ENCODE results near the gene INPP5D.
"Not testable (repeated sequence)": the region's sequence is repeated elsewhere in the genome, so short reads cannot be mapped to it uniquely, and the experiment has no call there.

The INPP5D gene

GRCh38 chr2:233059797-233060500, at the start of gene INPP5D:
Gene INPP5D (plus strand): TSS chr2:233060342. CDS start chr2:233060479, 137 bp downstream.
- DNase-seq = no peak

DNA sequence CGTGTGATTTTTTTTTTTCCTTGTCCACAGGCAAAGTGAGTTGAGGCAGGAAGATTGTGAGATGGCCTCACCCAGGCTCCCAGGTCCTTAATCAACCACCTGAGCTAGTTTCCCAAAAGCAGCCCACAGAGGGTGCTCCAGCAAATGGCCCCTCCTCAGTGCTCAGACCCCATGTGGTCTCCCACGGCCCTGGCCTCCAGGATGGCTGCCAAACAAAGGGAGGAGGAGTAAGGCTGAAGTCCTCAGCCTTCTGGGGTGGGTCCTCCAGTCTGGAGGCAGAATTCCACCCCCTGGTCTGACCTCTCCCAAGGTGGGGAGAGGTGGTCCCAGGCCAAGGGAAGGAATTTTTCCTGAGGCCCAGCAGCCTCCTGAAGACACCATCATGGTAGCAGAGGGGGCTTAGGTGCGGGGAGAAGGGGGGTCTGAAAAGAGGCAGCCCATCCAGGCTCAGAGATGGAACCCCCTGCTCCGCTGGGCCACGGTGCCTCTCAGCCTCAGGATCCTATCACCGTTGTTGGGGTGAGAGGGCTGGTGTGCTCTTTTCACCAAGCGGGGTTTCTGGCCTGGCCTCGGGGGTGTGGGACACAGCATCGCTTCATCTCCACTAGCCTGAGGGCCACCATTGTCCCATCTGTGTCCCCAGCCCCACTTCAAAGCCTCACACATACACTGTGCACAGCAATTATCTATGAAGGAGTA, 49.4 kb upstream of the INPP5D start:
- DNase-seq = no peak

- DNase-seq = no peak
These were observed 48.9 kb upstream of the INPP5D start for GRCh38 chr2:233011268-233011650.

GRCh38 chr2:233011702-233012131, 48.4 kb upstream of the INPP5D start:
- no peak for DNase-seq

GRCh38 chr2:233012301-233012971, 47.7 kb upstream of the INPP5D start:
- DNase-seq = no peak

- DNase-seq = no peak
These were observed 47.1 kb upstream of the INPP5D start, which contains the start of gene NGEF for GRCh38 chr2:233013027-233013461. Gene NGEF (minus strand): TSS chr2:233013256. CDS start chr2:232974890, 38,366 bp downstream.

GRCh38 chr2:233013650-233014049, 46.5 kb upstream of the INPP5D start:
- no peak for DNase-seq

DNA sequence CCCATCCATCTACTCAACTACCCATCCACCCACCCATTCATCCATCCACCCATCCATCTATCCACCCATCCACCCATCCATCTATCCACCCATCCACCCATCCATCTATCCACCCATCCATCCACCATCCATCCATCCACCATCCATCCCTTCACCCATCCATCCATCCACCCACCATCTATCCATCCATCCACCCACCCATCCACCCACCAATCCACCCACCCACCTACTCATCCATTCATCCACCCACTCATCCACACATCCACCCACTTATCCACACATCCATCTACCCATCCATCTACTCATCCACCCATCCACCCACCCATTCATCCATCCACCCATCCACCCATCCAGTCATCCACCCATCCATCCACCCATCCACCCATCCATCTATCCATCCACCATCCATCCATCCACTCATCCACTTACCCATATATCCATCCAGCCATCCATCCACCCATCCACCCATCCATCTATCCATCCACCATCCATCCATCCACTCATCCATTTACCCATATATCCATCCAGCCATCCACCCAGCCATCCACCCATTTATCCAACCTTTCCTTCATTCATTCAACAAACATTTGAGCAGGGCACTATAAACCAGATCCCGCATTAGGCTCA, 45.0 kb upstream of the INPP5D start:
- DNase-seq = no peak

DNA sequence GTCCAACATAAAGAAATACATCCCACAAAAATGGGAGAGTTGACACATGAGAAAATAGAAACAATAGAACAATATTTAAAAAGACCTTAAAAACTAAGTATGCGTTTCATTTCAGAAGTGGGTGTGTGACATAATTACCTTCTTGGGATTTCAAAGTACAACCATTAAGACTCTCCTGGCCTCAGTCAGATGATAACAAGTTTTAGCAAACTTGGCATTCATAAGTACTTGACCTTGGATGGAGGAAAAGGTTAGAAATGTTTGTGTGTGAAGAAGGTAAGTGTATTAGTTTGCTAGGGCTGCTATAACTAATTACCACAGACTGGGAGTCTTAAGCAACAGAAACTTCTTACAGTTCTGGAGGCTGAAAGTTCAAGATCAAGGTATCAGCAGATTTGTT, 42.2 kb upstream of the INPP5D start:
- no peak for DNase-seq

- DNase-seq = not testable (repeated sequence)
These were observed 40.5 kb upstream of the INPP5D start for GRCh38 chr2:233019610-233020009.

- no peak for DNase-seq
These were observed 39.7 kb upstream of the INPP5D start for GRCh38 chr2:233020454-233020853.

DNA sequence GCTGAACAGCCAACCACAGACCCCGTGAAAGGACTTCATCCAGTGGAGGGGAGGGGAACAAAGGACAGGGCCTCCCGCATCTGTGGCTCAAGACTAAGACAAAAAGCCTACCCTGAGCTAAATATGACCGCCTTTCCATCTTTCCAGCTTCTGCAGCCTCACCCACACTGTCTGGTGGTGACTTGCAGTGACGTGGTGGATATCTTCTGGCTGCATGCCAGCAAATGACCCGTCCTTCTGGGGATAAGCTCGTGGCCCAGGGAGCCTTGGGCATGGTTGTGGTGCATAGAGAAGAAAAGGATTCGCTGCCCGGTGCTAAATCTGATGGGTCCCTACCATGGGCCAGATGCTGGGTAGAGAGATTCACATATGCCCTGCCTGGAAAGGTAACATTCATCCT, 38.4 kb upstream of the INPP5D start:
- DNase-seq = no peak

GRCh38 chr2:233022561-233022960, 37.6 kb upstream of the INPP5D start:
- no peak for DNase-seq

DNA sequence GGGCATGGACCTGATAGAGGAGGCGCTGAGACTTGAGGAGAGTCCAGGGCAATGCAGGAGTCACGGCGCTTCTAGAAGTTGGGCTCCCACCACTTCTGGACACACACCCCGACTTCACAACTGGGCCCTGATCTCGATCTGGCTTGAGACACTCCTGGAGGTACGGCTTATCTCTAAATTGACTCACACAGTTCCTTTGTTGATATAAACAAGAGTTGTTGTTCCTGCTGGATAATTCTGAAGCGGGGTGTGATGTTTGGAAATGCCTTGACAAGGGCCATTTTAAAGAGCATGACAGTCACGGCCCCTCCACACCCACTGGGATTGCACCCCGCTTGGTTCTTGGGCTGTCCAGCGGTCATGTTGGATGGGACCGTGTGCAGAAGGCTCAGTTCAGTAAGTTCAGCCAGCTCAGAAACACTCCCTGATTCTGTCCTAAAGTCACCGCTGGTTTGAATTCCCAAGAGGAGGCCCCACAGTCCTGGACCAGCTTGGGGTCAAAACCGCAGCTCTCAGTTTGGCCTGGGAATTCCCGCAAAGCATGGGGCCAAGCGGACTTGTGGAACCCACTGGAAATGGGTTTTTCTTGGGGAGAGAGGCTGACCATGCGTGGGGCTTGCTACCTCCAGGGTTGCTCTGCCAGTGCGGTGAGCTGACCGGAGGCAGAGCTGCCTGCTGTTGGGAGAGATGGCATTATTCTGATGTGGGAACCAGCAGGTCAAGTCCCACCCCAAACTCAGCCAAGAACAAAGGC, 37.0 kb upstream of the INPP5D start:
- no peak for DNase-seq

GRCh38 chr2:233023761-233024410, 36.3 kb upstream of the INPP5D start:
- DNase-seq = no peak

- DNase-seq = no peak
These were observed 34.4 kb upstream of the INPP5D start for GRCh38 chr2:233025706-233026105.

DNA sequence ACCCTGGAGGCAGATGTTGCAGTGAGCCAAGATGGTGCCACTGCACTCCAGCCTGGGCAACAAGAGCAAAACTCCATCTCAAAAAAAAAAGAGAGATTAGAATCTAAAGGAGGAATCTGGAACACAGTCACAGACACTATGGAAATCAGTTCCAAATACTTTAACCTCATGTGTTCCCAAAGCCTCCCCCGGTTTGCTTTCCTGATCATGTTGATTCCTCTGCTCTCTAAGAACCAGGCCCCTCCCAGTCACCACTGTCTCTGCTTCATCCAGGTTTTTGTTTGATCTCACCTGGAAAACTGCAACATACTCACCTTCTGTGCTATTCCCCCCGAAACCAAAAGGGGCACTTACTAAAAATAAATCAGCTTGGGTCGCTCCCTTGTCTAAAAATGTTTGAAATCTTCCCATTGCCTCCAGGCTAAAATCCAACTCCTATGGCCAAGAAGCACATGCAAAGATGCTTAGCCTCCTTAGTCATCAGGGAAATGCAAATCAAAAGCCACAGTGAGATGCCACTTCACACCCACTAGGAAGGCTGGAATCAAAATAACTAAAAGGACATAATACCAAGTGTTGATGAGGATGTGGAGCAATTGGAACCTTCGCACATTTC, 33.8 kb upstream of the INPP5D start:
- DNase-seq = no peak

DNA sequence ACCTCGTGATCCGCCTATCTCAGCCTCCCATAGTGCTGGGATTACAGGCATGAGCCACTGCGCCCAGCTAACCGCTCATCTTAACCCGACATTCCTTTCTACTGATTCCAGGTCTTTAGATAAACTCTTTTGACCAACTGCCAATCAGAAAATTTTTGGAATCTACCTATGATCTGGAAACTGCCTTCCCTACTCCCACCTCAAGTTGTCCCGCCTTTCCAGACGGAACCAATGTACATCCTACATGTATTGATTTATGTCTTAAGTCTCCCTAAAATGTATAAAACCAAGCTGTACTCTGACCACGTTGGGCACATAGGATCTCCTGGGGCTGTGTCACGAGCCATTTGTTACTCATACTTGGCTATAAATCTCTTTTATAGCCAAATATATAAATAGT, 30.8 kb upstream of the INPP5D start:
- no peak for DNase-seq

- no peak for DNase-seq
These were observed 28.3 kb upstream of the INPP5D start for GRCh38 chr2:233031556-233032500.
